Lower lobe of right lung (tissue), 2 donors: ENCODE data around the gene FYN. TPM values are rescaled to one million over a fixed set of nuclear protein-coding genes. Genes with fewer than 3 reads are reported as not detected.
A peak's percentile ranks its signal among the peaks of the same experiment; 100 is the strongest.

Experiments used
- ATAC-seq, 2 donors: fragments of 200-7000 bp; cut with Tn5 transposase; one replicate each; pipeline ENCODE4 v1.9.1; 2020 to 2022; ENCODE audit warnings: mild to moderate bottlenecking in 2 of 2, moderate library complexity in 2 of 2
- DNase-seq: peaks from one replicate; pipeline ENCODE4 v3.0.0-alpha.2; 2020
- H3K27ac ChIP-seq: fragments of 200-600 bp; one replicate; pipeline ENCODE4 v1.8.0; 2022
- H3K27me3 ChIP-seq: fragments of 200-600 bp; one replicate; pipeline ENCODE4 v1.8.0; 2022; ENCODE audit warnings: low read depth
- H3K36me3 ChIP-seq: fragments of 200-600 bp; one replicate; pipeline ENCODE4 v1.8.0; 2022; ENCODE audit warnings: mild to moderate bottlenecking
- H3K4me1 ChIP-seq: fragments of 200-600 bp; one replicate; pipeline ENCODE4 v1.8.0; 2022
- H3K4me3 ChIP-seq: fragments of 200-600 bp; one replicate; pipeline ENCODE4 v1.8.0; 2022; ENCODE audit warnings: mild to moderate bottlenecking
- H3K9me3 ChIP-seq: fragments of 200-600 bp; one replicate; pipeline ENCODE4 v1.8.0; 2022
- intact Hi-C: fragments of 100-400 bp; cut with DNase I; formaldehyde crosslinking; loops from one replicate; pipeline ENCODE4 v1.11.0; 2022
- total RNA-seq: library from RNA; stranded (reverse); fragmentation: NEBNext Ultra II Directional; extraction: Animal tissue kit (Norgen Biotek cat#: 25700); gene quantifications from one replicate; pipeline ENCODE4 v1.2.1, GENCODE V29; 2021
- TF ChIP-seq, protein P1 (sequence below): fragments of 200-600 bp; IDR thresholded peaks from one replicate; pipeline ENCODE4 v1.8.0; 2022; ENCODE audit warnings: antibody characterized with exemption, mild to moderate bottlenecking
- donor health status: DM: no; HTN: yes; CAD: no; lungs with severe emphysema.

Gene FYN
- total RNA-seq, 1 donor from 2014 or later, result 99.2 TPM

GRCh38 chr6:111710911-111711310 is 162.3 kb downstream of the FYN start:
- Histone ChIP-seq H3K4me1 (peaks cover 35% of the 10 kb centered on the region), H3K4me3 (no peak overlapping the region), H3K27ac (peak overlapping the region; percentile 33), H3K27me3 (no peaks in the 10 kb centered on the region), H3K9me3 (no peaks in the 10 kb centered on the region), H3K36me3 (peaks cover 32% of the 10 kb centered on the region)
- ATAC-seq (no peak), DNase-seq (no peak)
- intact Hi-C loops, result loop anchor here (5.0 kb wide), 1 partner anchor 286 kb away; no protein-coding TSS in a partner anchor
- TF ChIP-seq, protein P1, sequence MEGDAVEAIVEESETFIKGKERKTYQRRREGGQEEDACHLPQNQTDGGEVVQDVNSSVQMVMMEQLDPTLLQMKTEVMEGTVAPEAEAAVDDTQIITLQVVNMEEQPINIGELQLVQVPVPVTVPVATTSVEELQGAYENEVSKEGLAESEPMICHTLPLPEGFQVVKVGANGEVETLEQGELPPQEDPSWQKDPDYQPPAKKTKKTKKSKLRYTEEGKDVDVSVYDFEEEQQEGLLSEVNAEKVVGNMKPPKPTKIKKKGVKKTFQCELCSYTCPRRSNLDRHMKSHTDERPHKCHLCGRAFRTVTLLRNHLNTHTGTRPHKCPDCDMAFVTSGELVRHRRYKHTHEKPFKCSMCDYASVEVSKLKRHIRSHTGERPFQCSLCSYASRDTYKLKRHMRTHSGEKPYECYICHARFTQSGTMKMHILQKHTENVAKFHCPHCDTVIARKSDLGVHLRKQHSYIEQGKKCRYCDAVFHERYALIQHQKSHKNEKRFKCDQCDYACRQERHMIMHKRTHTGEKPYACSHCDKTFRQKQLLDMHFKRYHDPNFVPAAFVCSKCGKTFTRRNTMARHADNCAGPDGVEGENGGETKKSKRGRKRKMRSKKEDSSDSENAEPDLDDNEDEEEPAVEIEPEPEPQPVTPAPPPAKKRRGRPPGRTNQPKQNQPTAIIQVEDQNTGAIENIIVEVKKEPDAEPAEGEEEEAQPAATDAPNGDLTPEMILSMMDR, result no peak

DNA sequence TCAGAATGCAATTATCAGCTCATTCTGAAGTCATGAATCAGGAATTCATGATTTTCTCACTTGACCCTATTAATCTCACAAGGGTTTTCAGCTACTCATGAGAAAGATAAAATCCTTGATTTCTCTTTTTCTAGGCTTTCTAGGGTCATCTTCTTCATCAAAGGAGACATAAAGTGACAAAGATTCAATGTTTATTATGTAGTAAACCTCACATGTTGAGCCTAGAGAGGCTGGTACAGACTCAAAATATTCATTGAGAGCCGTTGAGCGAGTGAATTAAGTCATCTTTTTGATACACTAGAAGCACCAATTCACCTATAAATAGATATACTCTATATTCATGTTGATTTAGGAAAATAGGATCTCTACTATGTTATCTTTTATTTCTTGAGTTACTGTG is 162.8 kb downstream of the FYN start:
- DNase-seq, result no peak
- Histone ChIP-seq H3K4me3 (no peak overlapping the region), H3K4me1 (peaks cover 35% of the 10 kb centered on the region), H3K36me3 (peaks cover 35% of the 10 kb centered on the region), H3K27ac (peak overlapping the region; percentile 33), H3K27me3 (no peaks in the 10 kb centered on the region), H3K9me3 (no peaks in the 10 kb centered on the region)
- intact Hi-C loops, result loop anchor here (5.0 kb wide), 1 partner anchor 287 kb away; no protein-coding TSS in a partner anchor
- ATAC-seq, result no peak
- TF ChIP-seq, protein P1, result no peak

DNA sequence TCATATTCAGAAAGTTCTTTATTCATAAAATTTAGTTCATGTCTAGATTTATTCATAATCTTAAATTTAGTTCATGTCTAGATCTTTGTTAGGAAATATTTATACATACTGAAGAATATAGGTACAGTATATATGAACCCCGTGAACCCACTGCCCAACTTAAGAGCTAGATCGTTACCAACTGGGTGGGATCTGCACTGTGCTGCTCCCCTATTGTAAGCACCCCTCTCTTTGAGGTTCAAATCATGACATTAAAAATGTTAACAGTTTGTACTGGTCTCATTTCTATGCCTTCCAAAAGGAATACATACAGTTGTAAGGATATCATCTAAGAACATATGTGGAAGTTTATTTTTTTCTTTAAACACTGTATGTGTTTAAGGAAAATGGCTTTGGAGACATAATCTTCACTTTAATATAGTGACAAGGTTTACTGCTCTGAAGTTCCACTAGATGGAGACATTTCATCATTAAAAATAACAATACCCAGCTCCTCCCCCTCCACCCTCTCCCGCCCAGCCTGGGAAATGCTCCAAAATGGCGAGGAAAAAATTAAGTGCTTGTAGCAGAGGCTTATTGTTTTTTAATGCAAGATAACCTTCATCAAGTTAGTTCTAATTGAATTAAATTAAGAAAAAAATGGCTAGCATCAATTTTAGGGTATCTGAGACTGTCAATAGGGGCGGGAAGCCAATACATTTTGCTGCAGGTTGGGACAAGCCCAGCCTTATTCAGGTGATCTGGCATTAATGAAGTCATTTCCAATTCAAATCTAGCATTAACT is 163.4 kb downstream of the FYN start:
- H3K27ac ChIP-seq, result peak overlapping the region; percentile 33
- DNase-seq (no peak), ATAC-seq (peak; percentile 87 to 89)
- H3K36me3 ChIP-seq, result peaks cover 31% of the 10 kb centered on the region
- TF ChIP-seq, protein P1, result peak; percentile 69
- no peaks in the 10 kb centered on the region for H3K9me3 ChIP-seq
- intact Hi-C loops, result loop anchor here (5.0 kb wide), 1 partner anchor 287 kb away; no protein-coding TSS in a partner anchor
- H3K4me1 ChIP-seq, result peaks cover 35% of the 10 kb centered on the region
- H3K4me3 ChIP-seq, result peak overlapping the region; percentile 25
- no peaks in the 10 kb centered on the region for H3K27me3 ChIP-seq

GRCh38 chr6:111709201-111709600 is 164.1 kb downstream of the FYN start:
- H3K36me3 ChIP-seq, result peaks cover 28% of the 10 kb centered on the region
- TF ChIP-seq, protein P1, result no peak
- H3K4me1 ChIP-seq, result peaks cover 35% of the 10 kb centered on the region
- H3K27me3 ChIP-seq, result no peaks in the 10 kb centered on the region
- intact Hi-C loops, result no loop called here
- ATAC-seq, result no peak
- H3K9me3 ChIP-seq, result no peaks in the 10 kb centered on the region
- no peak overlapping the region for H3K27ac ChIP-seq
- no peak overlapping the region for H3K4me3 ChIP-seq
- DNase-seq, result no peak

DNA sequence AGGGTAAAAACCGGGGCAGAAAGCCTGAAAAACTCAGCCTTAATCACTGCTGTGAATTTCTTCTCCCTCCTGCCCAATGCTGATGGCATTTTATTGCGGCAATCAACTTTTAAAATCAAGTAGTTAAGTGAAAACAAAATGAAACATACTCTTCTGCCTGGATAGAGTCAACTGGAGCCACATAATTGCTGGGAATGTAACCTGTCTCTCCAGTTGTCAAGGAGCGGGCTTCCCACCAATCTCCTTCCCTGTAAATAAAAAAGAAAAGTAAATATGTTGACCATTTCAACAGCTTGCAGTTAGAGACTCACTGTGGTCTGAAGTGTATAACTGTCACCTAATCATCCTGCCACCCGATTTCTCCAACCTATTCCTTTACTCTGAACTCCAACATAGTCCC is 165.5 kb downstream of the FYN start:
- Histone ChIP-seq H3K27me3 (no peaks in the 10 kb centered on the region), H3K4me3 (no peak overlapping the region), H3K4me1 (peaks cover 34% of the 10 kb centered on the region), H3K27ac (no peak overlapping the region), H3K36me3 (peaks cover 32% of the 10 kb centered on the region), H3K9me3 (no peaks in the 10 kb centered on the region)
- TF ChIP-seq, protein P1, result no peak
- intact Hi-C loops, result no loop called here
- DNase-seq (no peak), ATAC-seq (no peak)
